Sigmoid colon (tissue), 7 donors: ENCODE data around the gene TSPO2. TPM values are rescaled to one million over a fixed set of nuclear protein-coding genes. Genes with fewer than 3 reads are reported as not detected.
A peak's percentile ranks its signal among the peaks of the same experiment; 100 is the strongest.

Experiments
- DNase-seq: peaks from one replicate; pipeline ENCODE4 v3.0.0-alpha.2; 2019
- H3K27ac ChIP-seq, 4 donors: fragments of 200-600 bp; sonication (generic); one replicate each; pipeline ENCODE4 v1.5.1; 2016 to 2019; ENCODE audit warnings: mild to moderate bottlenecking in 1 of 4
- H3K27me3 ChIP-seq, 3 donors: fragments of 200-600 bp; sonication (generic); one replicate each; pipeline ENCODE4 v1.5.1; 2019; ENCODE audit warnings: mild to moderate bottlenecking in 1 of 3
- H3K36me3 ChIP-seq, 4 donors: fragments of 200-600 bp; sonication (generic); one replicate each; pipeline ENCODE4 v1.5.1; 2016 to 2019
- H3K4me1 ChIP-seq, 4 donors: fragments of 200-600 bp; sonication (generic); one replicate each; pipeline ENCODE4 v1.5.1; 2017 to 2019
- H3K4me3 ChIP-seq, 4 donors: fragments of 200-600 bp; sonication (generic); one replicate each; pipeline ENCODE4 v1.5.1; 2017 to 2019; ENCODE audit warnings: mild to moderate bottlenecking in 2 of 4, moderate library complexity in 1 of 4
- H3K9me3 ChIP-seq, 4 donors: fragments of 200-600 bp in 3 of 4; sonication (generic) in 3 of 4; one replicate each; pipeline versions ENCODE4 v1.5.1 to v1.6.1; 2013 to 2019
- EP300 ChIP-seq, 4 donors: sonication (generic); formaldehyde crosslinking; IDR thresholded peaks; one replicate each; pipeline ENCODE4 v1.6.1; 2017; ENCODE audit warnings: antibody characterized with exemption in 4 of 4
- POLR2A ChIP-seq, 2 donors: fragments of 450-650 bp; IDR thresholded peaks; one replicate each; pipeline ENCODE4 v1.6.1; 2016; ENCODE audit warnings: antibody characterized with exemption in 2 of 2, mild to moderate bottlenecking in 2 of 2, moderate library complexity in 2 of 2
- POLR2AphosphoS5 ChIP-seq, 4 donors: sonication (generic); formaldehyde crosslinking; IDR thresholded peaks; one replicate each; pipeline ENCODE4 v1.6.1; 2017; ENCODE audit warnings: antibody characterized with exemption in 4 of 4
- WGBS, 2 donors: extraction: QIAGEN DNeasy Blood & Tissue Kit; methylation state at CpG; one replicate each; pipeline ENCODE4 v1.1.7; 2013; 5-methylcytosine and 5-hydroxymethylcytosine counted together
- intact Hi-C: fragments of 100-400 bp; cut with DNase I; formaldehyde crosslinking; loops from one replicate; pipeline ENCODE4 v1.15.1; 2023
- polyA plus RNA-seq, 3 donors: library from polyadenylated mRNA; stranded (reverse); fragments of 200-250 nt; gene quantifications; one replicate each; pipeline ENCODE4 v1.2.3, GENCODE V29; 2013
- total RNA-seq, 4 donors: library from RNA; depleted of rRNA; stranded (reverse); fragments of >200 nt; gene quantifications; one replicate each; pipeline ENCODE4 v1.1.0, GENCODE V29; 2016
- TF ChIP-seq, protein P1 (sequence below), 4 experiments: fragments of 450-650 bp in 3 of 4; fragments of 200-600 bp in 1 of 4; IDR thresholded peaks; one replicate each; pipeline ENCODE4 v1.5.1; 2016 to 2019; ENCODE audit warnings: antibody characterized with exemption in 4 of 4, mild to moderate bottlenecking in 3 of 4, moderate library complexity in 2 of 4
- donor health status: healthy with polysubstance abuse.
- donor health status: Bipolar disorder and iron deficiency.
- donor health status: healthy.

TSPO2 gene
- total and polyA plus RNA-seq, 7 donors: 0.48 TPM; not detected in 6

DNA sequence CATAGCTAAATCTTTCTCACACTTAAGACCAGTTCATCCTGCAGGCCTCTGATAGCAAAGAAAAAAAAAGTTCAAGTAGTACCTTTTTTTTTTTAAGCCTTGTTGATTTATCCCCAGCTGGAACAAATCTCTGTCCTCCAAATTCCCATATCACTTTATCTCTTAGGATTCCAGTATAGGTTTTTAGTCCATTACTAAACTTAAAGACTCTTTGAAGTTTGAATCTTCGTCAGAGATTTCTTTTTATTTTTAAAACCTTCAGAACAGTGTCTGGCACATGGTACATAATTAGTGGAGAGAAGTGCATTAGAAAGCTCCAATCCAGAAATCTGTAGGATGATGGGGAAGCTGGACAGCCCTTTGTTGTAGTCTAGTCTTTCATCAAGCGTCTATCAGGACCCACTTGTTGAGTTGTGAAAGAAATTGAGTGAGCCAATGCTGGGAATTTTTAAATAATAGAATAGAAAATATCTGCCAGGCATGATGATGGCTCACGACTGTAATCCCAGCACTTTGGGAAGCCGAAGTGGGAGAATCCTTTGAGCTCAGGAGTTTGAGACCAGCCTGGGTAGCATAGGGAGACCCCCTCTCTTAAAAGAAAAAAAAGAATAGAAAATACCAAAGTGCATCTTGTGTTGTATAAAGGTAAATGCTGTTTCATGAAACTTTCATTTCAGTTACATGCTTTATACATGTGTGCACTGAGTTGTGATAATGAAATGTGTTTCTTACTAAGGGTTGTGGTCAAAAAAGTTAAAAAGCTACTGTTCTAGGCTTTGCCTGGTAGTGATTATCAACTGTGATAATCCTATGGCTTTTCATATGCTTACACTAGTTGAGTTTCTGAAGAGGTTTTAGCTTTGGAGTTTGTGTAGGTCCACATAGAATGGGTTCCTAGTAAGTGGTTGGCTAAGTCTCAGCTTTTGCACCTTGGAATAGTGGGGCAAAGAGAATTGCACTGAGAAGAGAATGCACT, 33.7 kb downstream of the TSPO2 start:
- TF ChIP-seq, protein P1, sequence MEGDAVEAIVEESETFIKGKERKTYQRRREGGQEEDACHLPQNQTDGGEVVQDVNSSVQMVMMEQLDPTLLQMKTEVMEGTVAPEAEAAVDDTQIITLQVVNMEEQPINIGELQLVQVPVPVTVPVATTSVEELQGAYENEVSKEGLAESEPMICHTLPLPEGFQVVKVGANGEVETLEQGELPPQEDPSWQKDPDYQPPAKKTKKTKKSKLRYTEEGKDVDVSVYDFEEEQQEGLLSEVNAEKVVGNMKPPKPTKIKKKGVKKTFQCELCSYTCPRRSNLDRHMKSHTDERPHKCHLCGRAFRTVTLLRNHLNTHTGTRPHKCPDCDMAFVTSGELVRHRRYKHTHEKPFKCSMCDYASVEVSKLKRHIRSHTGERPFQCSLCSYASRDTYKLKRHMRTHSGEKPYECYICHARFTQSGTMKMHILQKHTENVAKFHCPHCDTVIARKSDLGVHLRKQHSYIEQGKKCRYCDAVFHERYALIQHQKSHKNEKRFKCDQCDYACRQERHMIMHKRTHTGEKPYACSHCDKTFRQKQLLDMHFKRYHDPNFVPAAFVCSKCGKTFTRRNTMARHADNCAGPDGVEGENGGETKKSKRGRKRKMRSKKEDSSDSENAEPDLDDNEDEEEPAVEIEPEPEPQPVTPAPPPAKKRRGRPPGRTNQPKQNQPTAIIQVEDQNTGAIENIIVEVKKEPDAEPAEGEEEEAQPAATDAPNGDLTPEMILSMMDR (IDR thresholded peaks at IDR 0.05): no peak
- TF ChIP-seq POLR2AphosphoS5 (IDR thresholded peaks at IDR 0.05): no peak
- no peak for TF ChIP-seq EP300 (IDR thresholded peaks at IDR 0.05)
- no peak for TF ChIP-seq POLR2A (IDR thresholded peaks at IDR 0.05)
- Histone ChIP-seq H3K27me3 (no peaks in the 10 kb centered on the region), H3K9me3 (no peaks in the 10 kb centered on the region), H3K36me3 (peaks cover 0 to 21% (median 12%) of the 10 kb centered on the region in 4 donors), H3K27ac (peak overlapping the region; percentile 96 to 100 (median 99)), H3K4me1 (peaks cover 0 to 27% (median 21%) of the 10 kb centered on the region in 4 donors), H3K4me3 (no peak overlapping the region)
- WGBS, 2 donors: 86% methylated on average over 4 of the region's 4 CpGs
- intact Hi-C loops: loop anchor here (10.0 kb wide), 2 partner anchors 709 to 1961 kb away; partner anchors contain the start of genes PRICKLE4, SAYSD1 and TOMM6
- no peak for DNase-seq

DNA sequence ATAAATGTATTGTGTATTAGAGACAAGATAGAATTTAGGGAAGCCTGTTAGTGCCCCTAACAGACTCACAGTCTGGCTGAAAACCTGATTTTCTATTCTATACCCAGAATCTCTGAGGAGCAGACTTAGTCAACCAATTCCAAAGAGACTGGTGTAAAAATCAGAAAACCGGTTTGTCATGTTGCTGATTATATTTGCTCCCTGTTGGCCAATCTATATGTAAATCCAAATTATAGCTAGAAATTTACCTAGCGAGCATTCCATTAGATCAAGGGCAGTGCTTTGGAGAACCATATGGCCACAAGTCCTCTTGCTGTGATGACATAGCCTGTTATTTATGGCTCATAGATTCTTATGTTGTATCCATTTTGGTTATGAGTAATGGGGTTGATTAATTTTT, 35.3 kb downstream of the TSPO2 start:
- Histone ChIP-seq H3K9me3 (no peaks in the 10 kb centered on the region), H3K27ac (no peak overlapping the region), H3K4me3 (no peak overlapping the region), H3K27me3 (no peaks in the 10 kb centered on the region), H3K36me3 (peaks cover 0 to 37% (median 16%) of the 10 kb centered on the region in 4 donors), H3K4me1 (peaks cover 0 to 22% (median 15%) of the 10 kb centered on the region in 4 donors)
- WGBS, 2 donors: 23 to 71% methylated on average over 2 of the region's 2 CpGs
- TF ChIP-seq POLR2AphosphoS5 (IDR thresholded peaks at IDR 0.05) (no peak), EP300 (IDR thresholded peaks at IDR 0.05) (no peak)
- TF ChIP-seq, protein P1 (IDR thresholded peaks at IDR 0.05): no peak
- DNase-seq: no peak
- intact Hi-C loops: loop anchor here (10.0 kb wide), 2 partner anchors 707 to 1963 kb away; partner anchors contain the start of genes PRICKLE4, SAYSD1 and TOMM6

DNA sequence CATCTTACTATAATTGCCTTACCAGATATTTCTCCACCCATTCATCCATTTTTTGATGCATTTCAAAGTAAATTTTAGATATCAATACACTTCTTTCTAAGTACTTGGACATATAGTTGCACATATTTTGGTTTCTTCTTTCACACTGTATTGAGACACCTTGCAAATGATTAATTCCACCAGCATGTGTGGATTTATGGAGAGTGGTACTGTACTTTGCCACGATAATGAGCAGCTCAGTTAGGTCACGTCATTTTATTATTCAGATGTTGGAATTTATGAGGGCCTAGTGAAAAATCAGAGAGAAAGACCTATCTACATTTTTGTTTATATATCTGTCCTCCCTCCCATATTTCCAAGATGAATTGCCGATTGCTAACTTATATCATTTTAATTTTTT, 35.8 kb downstream of the TSPO2 start:
- Histone ChIP-seq H3K4me1 (peaks cover 0 to 22% (median 15%) of the 10 kb centered on the region in 4 donors), H3K4me3 (no peak overlapping the region), H3K36me3 (peaks cover 0 to 40% (median 16%) of the 10 kb centered on the region in 4 donors), H3K27me3 (no peaks in the 10 kb centered on the region), H3K9me3 (no peaks in the 10 kb centered on the region), H3K27ac (no peak overlapping the region)
- no peak for DNase-seq
- TF ChIP-seq EP300 (IDR thresholded peaks at IDR 0.05): no peak
- TF ChIP-seq POLR2AphosphoS5 (IDR thresholded peaks at IDR 0.05): no peak
- TF ChIP-seq POLR2A (IDR thresholded peaks at IDR 0.05): no peak
- TF ChIP-seq, protein P1 (IDR thresholded peaks at IDR 0.05): no peak
- 23 to 78% methylated on average over 3 of the region's 3 CpGs for WGBS, 2 donors
- intact Hi-C loops: loop anchor here (10.0 kb wide), 2 partner anchors 707 to 1963 kb away; partner anchors contain the start of genes PRICKLE4, SAYSD1 and TOMM6

DNA sequence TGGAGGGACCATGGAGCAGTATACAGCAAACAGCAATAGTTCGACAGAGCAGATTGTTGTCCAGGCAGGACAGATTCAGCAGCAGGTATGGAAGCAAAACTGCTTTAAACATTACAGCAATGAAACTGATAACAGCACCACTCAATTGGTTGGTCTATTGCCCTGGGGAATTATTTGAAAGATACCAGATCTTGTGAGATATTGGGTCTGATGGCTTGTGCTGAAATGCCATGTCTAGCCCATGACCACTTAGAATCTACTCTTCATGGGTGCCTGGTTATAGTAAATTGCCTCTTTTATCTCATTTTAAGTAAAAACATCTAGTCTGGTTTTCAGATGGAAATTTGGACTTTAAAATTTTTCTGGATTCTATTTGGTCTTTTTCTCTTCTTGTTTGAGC, 36.8 kb downstream of the TSPO2 start:
- no peak for TF ChIP-seq POLR2AphosphoS5 (IDR thresholded peaks at IDR 0.05)
- TF ChIP-seq POLR2A (IDR thresholded peaks at IDR 0.05): no peak
- TF ChIP-seq EP300 (IDR thresholded peaks at IDR 0.05): no peak
- TF ChIP-seq, protein P1 (IDR thresholded peaks at IDR 0.05): no peak
- no peaks in the 10 kb centered on the region for H3K27me3 ChIP-seq
- peaks cover 0 to 49% (median 19%) of the 10 kb centered on the region in 4 donors for H3K36me3 ChIP-seq
- no peak overlapping the region for H3K27ac ChIP-seq
- H3K9me3 ChIP-seq: no peaks in the 10 kb centered on the region
- 91 to 97% methylated on average over 1 of the region's 1 CpG for WGBS, 2 donors
- H3K4me3 ChIP-seq: no peak overlapping the region
- no peak for DNase-seq
- peaks cover 0 to 21% (median 14%) of the 10 kb centered on the region in 4 donors for H3K4me1 ChIP-seq
- intact Hi-C loops: loop anchor here (10.0 kb wide), 2 partner anchors 706 to 1964 kb away; partner anchors contain the start of genes PRICKLE4, SAYSD1 and TOMM6
